Adrenal gland (tissue), 5 donors: Measurements from ENCODE around the gene SULF2.

Source experiments
- CTCF ChIP-seq, 6 experiments: fragments of 450-650 bp in 4 of 6; fragments of 200-600 bp in 2 of 6; sonication (generic) in 1 of 6; IDR thresholded peaks; 1 replicate in 5 of 6; 2 replicates in 1 of 6; pipeline versions ENCODE4 v1.5.1 to v1.8.0; 2016 to 2021; ENCODE audit warnings: antibody characterized with exemption in 6 of 6, mild to moderate bottlenecking in 2 of 6, moderate library complexity in 1 of 6
- POLR2A ChIP-seq, 2 donors: fragments of 450-650 bp; IDR thresholded peaks; one replicate each; pipeline ENCODE4 v1.6.1; 2017; ENCODE audit warnings: antibody characterized with exemption in 2 of 2, mild to moderate bottlenecking in 2 of 2, moderate library complexity in 1 of 2
- donor health status: DM: no; HTN: no; CAD: no.

GRCh38 chr20:47744803-47745202, 40.5 kb downstream of the SULF2 start:
- no peak for TF ChIP-seq CTCF (IDR thresholded peaks at IDR 0.05)
- no peak for TF ChIP-seq POLR2A (IDR thresholded peaks at IDR 0.05)
